H1 (cell line): ENCODE data around the gene MAP1B. TPM values are rescaled to one million over a fixed set of nuclear protein-coding genes. Genes with fewer than 3 reads are reported as not detected.

Experiments used
- CTCF ChIA-PET: fragments of 300-600 bp; sonication (Branson Sonifier 250); formaldehyde crosslinking; loops from one replicate; lab custom pipeline; 2021; ENCODE audit not compliant: partially characterized antibody; lab: Charles Lee
- POLR2A ChIA-PET: fragments of 300-600 bp; sonication (Branson Sonifier 250); formaldehyde crosslinking; loops from one replicate; lab custom pipeline; 2021; ENCODE audit warnings: inconsistent platforms; ENCODE audit not compliant: partially characterized antibody; lab: Charles Lee
- DNase-seq, 2 experiments: peaks; one replicate each; pipeline versions ENCODE4 v3.0.0 to v3.0.0-alpha.2; 2010 to 2022; ENCODE audit warnings: low spot score in 2 of 2, low read depth in 1 of 2, mixed read lengths in 1 of 2
- FAIRE-seq: peaks from 2 replicates; lab custom pipeline; 2011; peaks lifted over from hg19 to GRCh38; lab: Jason Lieb, UNC
- H2AFZ ChIP-seq: 2 replicates; pipeline ENCODE4 v1.8.1; 2012; ENCODE audit warnings: low read length, inconsistent platforms
- H2AK5ac ChIP-seq: 2 replicates; pipeline ENCODE4 v1.6.1; 2013; ENCODE audit warnings: low read depth, low read length
- H2BK120ac ChIP-seq: replicated peaks from 2 replicates; pipeline ENCODE3; 2013; ENCODE audit warnings: low read depth, low read length, inconsistent platforms
- H2BK12ac ChIP-seq: 2 replicates; pipeline ENCODE4 v1.6.1; 2013; ENCODE audit warnings: low read depth, low read length
- H2BK15ac ChIP-seq: 2 replicates; pipeline ENCODE4 v1.6.1; 2013; ENCODE audit warnings: low read length
- H2BK20ac ChIP-seq: 2 replicates; pipeline ENCODE4 v1.6.1; 2013; ENCODE audit warnings: low read length
- H2BK5ac ChIP-seq: 2 replicates; pipeline ENCODE4 v1.6.1; 2013; ENCODE audit warnings: low read depth, low read length
- H3K14ac ChIP-seq: 2 replicates; pipeline ENCODE4 v1.6.1; 2013; ENCODE audit warnings: inconsistent platforms; ENCODE audit not compliant: insufficient read length
- H3K18ac ChIP-seq: 2 replicates; pipeline ENCODE4 v1.6.1; 2013; ENCODE audit warnings: low read length; ENCODE audit errors: extremely low read depth
- H3K23ac ChIP-seq: 2 replicates; pipeline ENCODE4 v1.6.1; 2013; ENCODE audit warnings: inconsistent platforms; ENCODE audit not compliant: insufficient read length
- H3K23me2 ChIP-seq: 2 replicates; pipeline ENCODE4 v1.6.1; 2013; ENCODE audit warnings: low read depth, low read length
- H3K27ac ChIP-seq: 2 replicates; pipeline ENCODE4 v1.6.1; 2011; ENCODE audit warnings: low read depth, low read length, inconsistent platforms
- H3K27me3 ChIP-seq, 4 experiments: replicated peaks in 1 of 4; 1 replicate in 1 of 4; 2 replicates in 3 of 4; pipeline versions ENCODE4 v1.6.1 to v1.8.1; 2011 to 2013; ENCODE audit warnings: low read length in 3 of 4, mild to moderate bottlenecking in 3 of 4, inconsistent platforms in 2 of 4, mixed read lengths in 2 of 4, moderate library complexity in 1 of 4; ENCODE audit not compliant: control insufficient read depth in 3 of 4, insufficient read depth in 3 of 4; ENCODE audit errors: extremely low read depth in 1 of 4
- H3K36me3 ChIP-seq, 4 experiments: 2 replicates each; pipeline versions ENCODE4 v1.6.1 to v1.8.1; 2011 to 2013; ENCODE audit warnings: mild to moderate bottlenecking in 4 of 4, low read length in 3 of 4, moderate library complexity in 2 of 4, control low read depth in 1 of 4, inconsistent platforms in 1 of 4; ENCODE audit not compliant: insufficient read depth in 4 of 4, control insufficient read depth in 2 of 4
- H3K4ac ChIP-seq: replicated peaks from 2 replicates; pipeline ENCODE3; 2013; ENCODE audit warnings: low read length, low read depth, mixed read lengths, inconsistent platforms; ENCODE audit not compliant: insufficient read length
- H3K4me1 ChIP-seq, 4 experiments: replicated peaks in 1 of 4; 1 replicate in 1 of 4; 2 replicates in 3 of 4; pipeline versions ENCODE4 v1.6.1 to v1.8.1; 2011 to 2013; ENCODE audit warnings: low read length in 3 of 4, inconsistent platforms in 2 of 4, mixed read lengths in 1 of 4; ENCODE audit not compliant: insufficient read depth in 4 of 4, control insufficient read depth in 3 of 4
- H3K4me2 ChIP-seq, 2 experiments: 2 replicates each; pipeline versions ENCODE4 v1.6.1 to v1.8.1; 2011 to 2013; ENCODE audit warnings: low read depth in 2 of 2, low read length in 2 of 2, control low read depth in 1 of 2, inconsistent platforms in 1 of 2, mild to moderate bottlenecking in 1 of 2; ENCODE audit not compliant: insufficient read depth in 1 of 2
- H3K4me3 ChIP-seq, 4 experiments: fragments of 200-600, 300-600 bp in 1 of 4; sonication (generic), shearing (Covaris generic), sonication (Bioruptor Twin) in 1 of 4; 2 replicates each; pipeline versions ENCODE4 v1.5.1 to v1.8.1; 2011 to 2016; ENCODE audit warnings: low read length in 4 of 4, low read depth in 3 of 4, control low read depth in 2 of 4, inconsistent platforms in 2 of 4, mild to moderate bottlenecking in 2 of 4, mixed read lengths in 1 of 4, moderate library complexity in 1 of 4; ENCODE audit not compliant: insufficient read depth in 2 of 4; ENCODE audit errors: extremely low read depth in 1 of 4
- H3K56ac ChIP-seq: replicated peaks from 2 replicates; pipeline ENCODE3; 2013; ENCODE audit warnings: low read depth, mild to moderate bottlenecking, mixed read lengths, low read length, inconsistent platforms; ENCODE audit not compliant: insufficient read length
- H3K79me1 ChIP-seq: 2 replicates; pipeline ENCODE4 v1.6.1; 2013; ENCODE audit warnings: low read depth, low read length, control low read depth
- H3K79me2 ChIP-seq, 2 experiments: 2 replicates each; pipeline versions ENCODE4 v1.6.1 to v1.8.1; 2012 to 2013; ENCODE audit warnings: low read length in 2 of 2, mild to moderate bottlenecking in 2 of 2, inconsistent platforms in 1 of 2; ENCODE audit not compliant: insufficient read depth in 2 of 2, control insufficient read depth in 1 of 2
- H3K9ac ChIP-seq, 4 experiments: replicated peaks in 1 of 4; 1 replicate in 1 of 4; 2 replicates in 3 of 4; pipeline versions ENCODE4 v1.6.1 to v1.8.1; 2011 to 2013; ENCODE audit warnings: low read depth in 3 of 4, low read length in 3 of 4, control low read depth in 2 of 4, mild to moderate bottlenecking in 2 of 4, moderate library complexity in 2 of 4, inconsistent platforms in 1 of 4; ENCODE audit errors: extremely low read depth in 1 of 4
- H3K9me3 ChIP-seq, 2 experiments: 2 replicates each; pipeline versions ENCODE4 v1.6.1 to v1.8.1; 2012 to 2013; ENCODE audit warnings: mild to moderate bottlenecking in 2 of 2, moderate library complexity in 2 of 2, control low read depth in 1 of 2, inconsistent platforms in 1 of 2, low read depth in 1 of 2, low read length in 1 of 2, mixed read lengths in 1 of 2; ENCODE audit not compliant: insufficient read depth in 2 of 2
- H4K20me1 ChIP-seq, 2 experiments: replicated peaks in 1 of 2; 2 replicates each; pipeline versions ENCODE3 to v1.8.1; 2011 to 2013; ENCODE audit warnings: inconsistent platforms in 2 of 2, low read length in 2 of 2, mild to moderate bottlenecking in 1 of 2; ENCODE audit not compliant: insufficient read depth in 2 of 2, control insufficient read depth in 1 of 2
- H4K5ac ChIP-seq: 2 replicates; pipeline ENCODE4 v1.6.1; 2013; ENCODE audit warnings: low read length, low read depth, mixed read lengths, inconsistent platforms; ENCODE audit not compliant: insufficient read length
- H4K8ac ChIP-seq: 2 replicates; pipeline ENCODE4 v1.8.0; 2013; ENCODE audit warnings: mild to moderate bottlenecking, moderate library complexity, low read length, inconsistent platforms; ENCODE audit not compliant: insufficient read depth; ENCODE audit errors: extremely low read depth
- H4K91ac ChIP-seq: replicated peaks from 2 replicates; pipeline ENCODE3; 2013; ENCODE audit warnings: low read length, mixed read lengths, inconsistent platforms; ENCODE audit not compliant: insufficient read length
- ASH2L ChIP-seq: fragments of 200-600, 300-600 bp; sonication (generic); IDR thresholded peaks from one replicate; pipeline ENCODE4 v1.7.1; 2017; ENCODE audit warnings: low read length
- BCL11A ChIP-seq, 2 experiments: IDR thresholded peaks; one replicate each; pipeline ENCODE4 v1.6.1; 2011; ENCODE audit warnings: low read depth in 2 of 2, low read length in 2 of 2, mild to moderate bottlenecking in 2 of 2
- CBX8 ChIP-seq: fragments of 300-800, 300-1000 bp; sonication (generic); IDR thresholded peaks from 2 replicates; pipeline ENCODE4 v1.7.1; 2016; ENCODE audit warnings: low read depth, low read length, borderline replicate concordance
- CREB1 ChIP-seq: IDR thresholded peaks from 2 replicates; pipeline ENCODE4 v1.6.1; 2012; ENCODE audit warnings: inconsistent platforms
- HDAC2 ChIP-seq, 2 experiments: fragments of 300-600 bp in 1 of 2; sonication (generic) in 1 of 2; IDR thresholded peaks; 2 replicates each; pipeline ENCODE4 v1.6.1; 2011 to 2012; ENCODE audit warnings: low read depth in 2 of 2, low read length in 2 of 2, mild to moderate bottlenecking in 2 of 2, moderate library complexity in 2 of 2, borderline replicate concordance in 1 of 2, inconsistent platforms in 1 of 2
- KDM4A ChIP-seq: IDR thresholded peaks from one replicate; pipeline ENCODE4 v1.7.1; 2012; ENCODE audit warnings: low read depth, mild to moderate bottlenecking, moderate library complexity, low read length, inconsistent platforms; ENCODE audit not compliant: severe bottlenecking
- KDM5A ChIP-seq: fragments of 200-600 bp; IDR thresholded peaks from 2 replicates; pipeline ENCODE4 v1.7.1; 2012; ENCODE audit warnings: mild to moderate bottlenecking, low read length, inconsistent platforms, mixed read lengths
- POLR2A ChIP-seq, 2 experiments: IDR thresholded peaks; 1 replicate in 1 of 2; 2 replicates in 1 of 2; pipeline ENCODE4 v1.6.1; 2011; ENCODE audit warnings: low read depth in 2 of 2, low read length in 2 of 2, mild to moderate bottlenecking in 2 of 2; ENCODE audit errors: control extremely low read depth in 1 of 2
- POU5F1 ChIP-seq: IDR thresholded peaks from 2 replicates; pipeline ENCODE4 v1.6.1; 2011; ENCODE audit warnings: low read depth, mild to moderate bottlenecking, low read length, moderate library complexity
- SIX5 ChIP-seq: IDR thresholded peaks from 2 replicates; pipeline ENCODE4 v1.6.1; 2011; ENCODE audit warnings: mild to moderate bottlenecking, low read depth, low read length
- SP2 ChIP-seq: IDR thresholded peaks from 2 replicates; pipeline ENCODE4 v1.6.1; 2012; ENCODE audit warnings: mild to moderate bottlenecking, low read length, inconsistent platforms
- SP4 ChIP-seq: IDR thresholded peaks from 2 replicates; pipeline ENCODE4 v1.6.1; 2012; ENCODE audit warnings: low read length, inconsistent platforms
- TAF7 ChIP-seq: optimal IDR thresholded peaks from 2 replicates; pipeline ENCODE3; 2011; ENCODE audit warnings: low read depth, mild to moderate bottlenecking, inconsistent platforms, low read length, moderate library complexity, borderline replicate concordance
- TEAD4 ChIP-seq: IDR thresholded peaks from 2 replicates; pipeline ENCODE4 v1.6.1; 2012; ENCODE audit warnings: low read depth, low read length, inconsistent platforms, mixed read lengths
- WGBS, 2 experiments: shearing (Covaris generic) in 1 of 2; methylation state at CpG; one replicate each; pipeline versions ENCODE4 v1.1.6 to v1.1.7; 2013 to 2015; ENCODE audit warnings: low lambda C conversion rate in 2 of 2, mixed read lengths in 2 of 2, inconsistent platforms in 1 of 2, low coverage in 1 of 2, missing lambda C conversion rate in 1 of 2; ENCODE audit not compliant: insufficient replicate concordance in 2 of 2, insufficient coverage in 1 of 2, insufficient read length in 1 of 2; ENCODE audit errors: extremely low coverage in 1 of 2, missing lambda C conversion rate in 1 of 2; 5-methylcytosine and 5-hydroxymethylcytosine counted together
- polyA plus RNA-seq, 7 experiments: library from polyadenylated mRNA; depleted of rRNA in 3 of 7; stranded (reverse) in 5 of 7; unstranded in 2 of 7; fragments of >200 nt in 5 of 7; fragments of 200-250 nt in 2 of 7; gene quantifications; 1 replicate in 5 of 7; 2 replicates in 1 of 7; 4 replicates in 1 of 7; pipeline versions ENCODE4 v1.2.1 to v1.2.3, GENCODE V29; 2011 to 2013; ENCODE audit warnings: missing spikeins in 2 of 7, mixed read lengths in 2 of 7
- total RNA-seq: library from RNA; stranded (reverse); fragmentation: NEBNext Ultra II Directional; extraction: Animal tissue kit (Norgen Biotek cat#: 25700); gene quantifications from 2 replicates; pipeline ENCODE4 v1.2.1, GENCODE V29; 2021

The MAP1B gene
- total and polyA plus RNA-seq, 2 of the 8 experiments (the other 6 are each of a cell fraction or from before 2014, with no cell fraction given), result 24.5 to 120 TPM

- WGBS, 2 experiments, result 97% methylated on average over 1 of the region's 1 CpG; no CpG with 5 or more reads in 1 of the 2 experiments
- H4K91ac ChIP-seq, result no peak overlapping the region
- TF ChIP-seq ASH2L (no peak), SIX5 (no peak), TEAD4 (no peak), CBX8 (no peak), SP2 (no peak), SP4 (no peak), POLR2A (IDR thresholded peaks at IDR 0.05; ENCODE audit: control extremely low read depth in 1 of 2, low read depth in 2 of 2, low read length in 2 of 2) (no peak), KDM5A (no peak), KDM4A (no peak), POU5F1 (no peak), CREB1 (no peak), HDAC2 (IDR thresholded peaks at IDR 0.05; ENCODE audit: borderline replicate concordance in 1 of 2, low read depth in 2 of 2, low read length in 2 of 2) (no peak), TAF7 (no peak), BCL11A (IDR thresholded peaks at IDR 0.05; ENCODE audit: low read depth in 2 of 2, low read length in 2 of 2) (no peak)
- TF ChIP-seq, all 59 proteins: peak for 0
- no peak overlapping the region for H3K18ac ChIP-seq
- H4K5ac ChIP-seq, result no peak overlapping the region
- ChIA-PET POLR2A (no interaction called here), CTCF (no interaction called here)
- H3K9ac ChIP-seq, result no peak overlapping the region
- H2BK15ac ChIP-seq, result no peak overlapping the region
- H3K4me1 ChIP-seq, result peaks cover 0 to 9% (median 4%) of the 10 kb centered on the region in 4 experiments; a peak in 5 of 7 replicates
- no peak overlapping the region for H2BK120ac ChIP-seq
- H3K4me3 ChIP-seq, result no peak overlapping the region
- no peak overlapping the region for H3K23ac ChIP-seq
- no peak overlapping the region for H2BK20ac ChIP-seq
- no peaks in the 10 kb centered on the region for H3K79me1 ChIP-seq
- no peak overlapping the region for H2BK12ac ChIP-seq
- H4K8ac ChIP-seq, result no peak overlapping the region
- H3K27me3 ChIP-seq, result no peaks in the 10 kb centered on the region
- H3K9me3 ChIP-seq, result no peaks in the 10 kb centered on the region
- no peak overlapping the region for H3K4me2 ChIP-seq
- H3K79me2 ChIP-seq, result peaks cover 0 to 13% of the 10 kb centered on the region in 2 experiments; a peak in 2 of 4 replicates
- no peak for DNase-seq
- no peak overlapping the region for H3K27ac ChIP-seq
- H3K36me3 ChIP-seq, result peaks cover 0 to 17% (median 0%) of the 10 kb centered on the region in 4 experiments; a peak in 3 of 8 replicates
- no peak overlapping the region for H3K4ac ChIP-seq
- H2AK5ac ChIP-seq, result no peak overlapping the region
- H3K56ac ChIP-seq, result no peak overlapping the region
- no peak for FAIRE-seq
- no peak overlapping the region for H2BK5ac ChIP-seq
- peaks cover 0 to 2% of the 10 kb centered on the region in 2 experiments for H4K20me1 ChIP-seq
- H3K14ac ChIP-seq, result no peak overlapping the region
- H3K23me2 ChIP-seq, result no peaks in the 10 kb centered on the region
- H2AFZ ChIP-seq, result no peak overlapping the region
Observed at GRCh38 chr5:72129725-72130124, 22.4 kb downstream of the MAP1B start.
